SK-N-SH treated with all-trans-retinoic acid at 6 μM for 48 hours (cell line): ENCODE results near the gene TRAPPC2L.
A peak's percentile ranks its signal among the peaks of the same experiment; 100 is the strongest.

ENCODE experiments used
- ATAC-seq: fragments of 200-7000 bp; cut with Tn5 transposase; 3 replicates; pipeline ENCODE4 v1.9.1; 2020; ENCODE audit warnings: mild to moderate bottlenecking, moderate library complexity
- ARNTL ChIP-seq: fragments of 450-650 bp; formaldehyde crosslinking; IDR thresholded peaks from 2 replicates; pipeline ENCODE4 v1.5.0; 2020; ENCODE audit warnings: low read depth, mild to moderate bottlenecking, moderate library complexity, borderline replicate concordance
- CSDC2 ChIP-seq: fragments of 250-450 bp; sonication (Bioruptor Pico); IDR thresholded peaks from 2 replicates; pipeline ENCODE4 v1.5.0; 2020; ENCODE audit warnings: mild to moderate bottlenecking, moderate library complexity
- ESRRG ChIP-seq: fragments of 250-450 bp; sonication (Bioruptor Pico); IDR thresholded peaks from 2 replicates; pipeline ENCODE4 v1.6.1; 2021; ENCODE audit warnings: mild to moderate bottlenecking
- GLIS3 ChIP-seq: fragments of 250-450 bp; sonication (Bioruptor Pico); IDR thresholded peaks from 2 replicates; pipeline ENCODE4 v1.5.0; 2020; ENCODE audit warnings: mild to moderate bottlenecking, moderate library complexity
- ISL1 ChIP-seq: fragments of 250-450 bp; sonication (Bioruptor Pico); IDR thresholded peaks from 2 replicates; pipeline ENCODE4 v2.1.2; 2022; ENCODE audit warnings: mild to moderate bottlenecking, moderate library complexity
- POU6F1 ChIP-seq: fragments of 250-450 bp; sonication (Bioruptor Pico); IDR thresholded peaks from 2 replicates; pipeline ENCODE4 v1.8.0; 2021; ENCODE audit warnings: low read depth, mild to moderate bottlenecking, moderate library complexity, borderline replicate concordance
- PPARA ChIP-seq: fragments of 250-450 bp; sonication (Bioruptor Pico); IDR thresholded peaks from 2 replicates; pipeline ENCODE4 v1.5.0; 2020; ENCODE audit warnings: mild to moderate bottlenecking, borderline replicate concordance
- TCF4 ChIP-seq: fragments of 250-450 bp; sonication (Bioruptor Pico); IDR thresholded peaks from 2 replicates; pipeline ENCODE4 v1.8.0; 2021; ENCODE audit warnings: mild to moderate bottlenecking, moderate library complexity, borderline replicate concordance
- TOX ChIP-seq: fragments of 250-450 bp; sonication (Bioruptor Pico); IDR thresholded peaks from 2 replicates; pipeline ENCODE4 v1.8.0; 2021; ENCODE audit warnings: mild to moderate bottlenecking, moderate library complexity, borderline replicate concordance
- TSHZ2 ChIP-seq: fragments of 250-450 bp; sonication (Bioruptor Pico); IDR thresholded peaks from 2 replicates; pipeline ENCODE4 v1.5.0; 2020; ENCODE audit warnings: mild to moderate bottlenecking, moderate library complexity
- ZNF70 ChIP-seq: fragments of 450-650 bp; formaldehyde crosslinking; IDR thresholded peaks from 2 replicates; pipeline ENCODE4 v1.5.0; 2020; ENCODE audit warnings: mild to moderate bottlenecking, moderate library complexity
- ZNF8 ChIP-seq: fragments of 450-650 bp; formaldehyde crosslinking; IDR thresholded peaks from 2 replicates; pipeline ENCODE4 v1.5.0; 2020; ENCODE audit warnings: mild to moderate bottlenecking, moderate library complexity
- TF ChIP-seq, protein P1 (sequence below): fragments of 250-450 bp; sonication (Bioruptor Pico); IDR thresholded peaks from 2 replicates; pipeline ENCODE4 v1.8.0; 2020; ENCODE audit warnings: mild to moderate bottlenecking, moderate library complexity, borderline replicate concordance

The TRAPPC2L gene

DNA sequence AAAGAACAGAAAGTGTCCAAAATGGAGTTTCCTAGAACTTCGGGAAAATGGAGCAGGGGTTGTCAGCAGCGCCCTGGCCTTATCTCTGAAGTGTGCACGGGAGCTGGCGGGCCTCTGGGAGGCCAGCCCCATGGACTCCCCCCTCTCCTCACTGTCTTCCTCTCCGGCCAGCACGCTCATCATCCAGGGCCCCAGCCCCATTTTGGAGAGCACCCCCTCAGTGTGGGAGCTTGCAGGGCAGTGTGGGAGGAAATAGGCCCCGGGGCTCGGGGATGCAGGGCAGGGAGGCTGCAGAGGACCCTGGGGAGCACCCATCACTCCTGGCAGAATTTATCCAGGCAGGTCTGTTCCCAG is 14.4 kb downstream of the TRAPPC2L start:
- TF ChIP-seq TSHZ2 (CRISPR knock-in tag) (no peak), POU6F1 (CRISPR knock-in tag) (no peak), TOX (CRISPR knock-in tag) (no peak)
- ATAC-seq = peak; percentile 32

DNA sequence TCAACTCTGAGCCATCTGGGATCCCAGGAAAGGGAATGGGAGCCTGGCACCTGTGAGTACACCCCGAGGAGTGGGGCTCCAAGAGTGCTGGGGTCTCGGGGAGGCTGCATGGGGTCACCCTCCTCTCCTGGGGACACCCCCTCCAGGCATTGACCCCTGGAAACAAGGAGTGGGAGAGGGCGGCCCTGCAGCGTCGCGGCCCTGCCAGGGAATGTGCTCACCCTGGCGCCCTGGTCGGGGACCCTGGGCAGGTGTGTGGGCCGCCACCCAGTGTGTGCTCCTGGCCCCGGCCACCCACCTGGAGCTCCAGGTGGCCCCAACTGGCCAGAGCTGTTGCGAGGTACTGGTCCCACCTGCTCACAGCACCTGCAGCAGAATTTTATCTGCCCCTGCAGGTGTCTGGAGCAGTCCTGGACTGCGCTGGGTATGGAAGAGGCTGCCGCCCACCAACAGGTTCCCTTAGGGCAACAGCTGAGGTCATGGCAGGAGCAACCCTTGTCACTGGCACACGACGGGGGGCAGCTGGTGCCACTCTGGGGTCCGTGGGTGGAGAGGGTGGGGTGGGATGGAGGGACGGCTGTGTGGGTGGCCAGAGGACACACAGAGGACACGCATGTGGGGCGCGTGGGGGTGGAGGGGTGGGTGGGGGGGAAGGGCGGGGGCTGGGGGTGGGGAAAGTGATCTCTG is 14.9 kb downstream of the TRAPPC2L start:
- TF ChIP-seq TSHZ2 (CRISPR knock-in tag) (no peak), ZNF8 (CRISPR knock-in tag) (no peak), GLIS3 (CRISPR knock-in tag) (no peak), TCF4 (CRISPR knock-in tag) (no peak), ESRRG (CRISPR knock-in tag) (no peak)
- TF ChIP-seq, protein P1, sequence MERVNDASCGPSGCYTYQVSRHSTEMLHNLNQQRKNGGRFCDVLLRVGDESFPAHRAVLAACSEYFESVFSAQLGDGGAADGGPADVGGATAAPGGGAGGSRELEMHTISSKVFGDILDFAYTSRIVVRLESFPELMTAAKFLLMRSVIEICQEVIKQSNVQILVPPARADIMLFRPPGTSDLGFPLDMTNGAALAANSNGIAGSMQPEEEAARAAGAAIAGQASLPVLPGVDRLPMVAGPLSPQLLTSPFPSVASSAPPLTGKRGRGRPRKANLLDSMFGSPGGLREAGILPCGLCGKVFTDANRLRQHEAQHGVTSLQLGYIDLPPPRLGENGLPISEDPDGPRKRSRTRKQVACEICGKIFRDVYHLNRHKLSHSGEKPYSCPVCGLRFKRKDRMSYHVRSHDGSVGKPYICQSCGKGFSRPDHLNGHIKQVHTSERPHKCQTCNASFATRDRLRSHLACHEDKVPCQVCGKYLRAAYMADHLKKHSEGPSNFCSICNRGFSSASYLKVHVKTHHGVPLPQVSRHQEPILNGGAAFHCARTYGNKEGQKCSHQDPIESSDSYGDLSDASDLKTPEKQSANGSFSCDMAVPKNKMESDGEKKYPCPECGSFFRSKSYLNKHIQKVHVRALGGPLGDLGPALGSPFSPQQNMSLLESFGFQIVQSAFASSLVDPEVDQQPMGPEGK (CRISPR knock-in tag) = no peak
- no peak for ATAC-seq

GRCh38 chr16:88872650-88873331 is 15.9 kb downstream of the TRAPPC2L start:
- TF ChIP-seq PPARA (CRISPR knock-in tag) (no peak), ARNTL (no peak), ZNF70 (CRISPR knock-in tag) (no peak), ISL1 (no peak), CSDC2 (CRISPR knock-in tag) (no peak), POU6F1 (CRISPR knock-in tag) (no peak), GLIS3 (CRISPR knock-in tag) (no peak), TSHZ2 (CRISPR knock-in tag) (no peak)
- TF ChIP-seq, protein P1 (CRISPR knock-in tag) = no peak

More at GRCh38 chr16:88872650-88873331, 15.9 kb downstream of the TRAPPC2L start:
- ATAC-seq = no peak
